ENCODE results near the gene CCDC78.
"Not testable (repeated sequence)": the region's sequence is repeated elsewhere in the genome, so short reads cannot be mapped to it uniquely, and the experiment has no call there.

CCDC78 gene

DNA sequence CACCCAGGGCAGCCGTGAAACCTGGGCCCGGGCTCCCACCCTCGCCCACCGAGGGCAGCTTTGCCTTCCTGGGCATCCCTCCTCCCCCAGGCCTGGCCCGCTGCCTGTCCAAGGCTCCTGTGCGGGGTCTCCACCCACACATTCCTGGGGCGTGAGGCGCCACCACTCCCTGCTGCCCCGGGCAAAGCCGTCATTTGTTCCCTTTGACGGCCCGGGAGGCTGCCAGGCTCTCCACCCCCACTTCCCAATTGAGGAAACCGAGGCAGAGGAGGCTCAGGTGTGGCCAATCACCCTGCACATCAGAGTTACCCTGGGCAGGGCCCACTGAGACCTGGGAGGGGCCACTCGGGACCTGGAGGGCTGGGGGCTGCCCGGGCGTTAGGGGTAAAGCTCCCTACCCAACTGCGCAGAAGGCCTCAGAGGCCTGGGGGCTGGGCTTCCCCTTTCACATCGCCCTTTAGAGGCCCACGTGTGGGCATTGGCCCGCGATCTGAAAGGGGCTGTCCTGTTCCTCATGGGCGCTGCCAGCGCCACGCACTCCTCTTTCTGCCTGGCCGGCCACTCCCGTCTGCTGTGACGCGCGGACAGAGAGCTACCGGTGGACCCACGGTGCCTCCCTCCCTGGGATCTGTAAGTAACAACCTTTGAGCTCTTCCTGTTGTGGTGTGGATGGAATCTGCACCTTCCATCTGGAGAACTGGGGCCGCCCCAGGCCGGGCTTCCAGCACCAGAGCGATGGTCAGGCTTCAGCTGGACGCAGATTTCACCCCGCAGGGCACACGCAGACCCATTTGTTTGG lies 34.5 kb upstream of the CCDC78 start, which contains the start of gene MSLN:
Gene MSLN, plus strand, starts transcription at position 190 of the 799 bp plus-strand sequence. CDS start 1,947 bp downstream, outside the sequence.
- peak; percentile 78 for DNase-seq (ENCODE audit: low read depth, low spot score)

DNA sequence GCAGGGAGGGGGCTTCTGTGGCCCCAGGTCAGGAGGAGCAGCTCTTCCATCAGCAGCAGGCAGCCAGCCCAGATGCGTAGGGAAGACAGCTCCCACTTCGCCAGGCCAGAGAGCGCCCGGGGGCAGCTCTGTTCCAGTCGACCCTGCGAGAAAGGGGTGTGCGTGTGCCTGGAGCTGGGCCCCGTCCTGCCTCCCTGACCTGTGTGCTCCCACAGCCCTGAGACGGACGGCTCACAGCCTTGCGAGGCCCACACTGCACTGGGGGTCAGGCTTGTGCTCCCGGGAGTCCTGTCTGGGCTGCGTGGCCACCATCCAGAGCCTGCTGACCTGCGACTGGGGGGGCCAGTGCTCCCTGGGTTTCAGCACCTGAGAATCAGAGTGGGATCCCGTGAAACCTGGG lies 33.8 kb upstream of the CCDC78 start:
- DNase-seq (ENCODE audit: low read depth, low spot score), result no peak

DNA sequence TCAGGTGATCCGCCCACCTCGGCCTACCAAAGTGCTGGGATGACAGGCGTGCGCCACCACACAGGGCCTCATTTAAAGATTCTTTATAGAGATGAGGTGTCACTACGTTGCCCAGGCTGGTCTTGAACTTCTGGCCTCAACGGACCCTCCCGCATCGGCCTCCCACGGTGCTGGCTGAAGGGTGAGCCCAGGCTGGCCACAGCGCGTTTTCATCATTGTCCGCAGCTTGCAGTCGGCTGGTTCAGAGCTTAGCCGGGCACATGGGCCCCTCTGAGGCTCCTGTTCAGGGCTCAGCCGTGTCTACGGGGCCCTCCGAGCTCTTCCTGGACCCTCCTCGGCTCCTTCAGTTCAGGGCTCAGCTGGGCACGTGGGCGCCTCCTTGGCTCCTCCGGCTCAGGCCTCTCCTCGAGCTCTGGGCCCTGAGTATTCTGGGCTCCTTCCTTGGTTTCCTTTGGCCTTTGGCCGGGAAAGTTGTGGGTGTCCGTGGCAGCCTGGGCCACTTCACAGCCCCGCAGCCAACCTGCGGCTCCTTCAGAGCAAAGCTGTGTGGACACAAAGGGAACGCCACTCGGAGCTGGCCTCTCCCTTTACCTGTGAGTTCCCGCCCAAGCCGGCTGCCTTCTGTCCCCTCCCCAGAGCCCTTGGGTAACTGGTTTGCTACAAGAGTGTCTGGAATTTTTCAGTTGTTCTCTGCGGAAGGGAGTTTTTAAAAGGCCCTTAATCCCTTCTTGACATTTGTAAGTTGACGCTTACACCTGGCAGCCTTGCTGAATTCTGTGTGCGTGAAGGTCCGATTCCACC lies 33.1 kb upstream of the CCDC78 start:
- no peak for DNase-seq (ENCODE audit: low read depth, low spot score)

DNA sequence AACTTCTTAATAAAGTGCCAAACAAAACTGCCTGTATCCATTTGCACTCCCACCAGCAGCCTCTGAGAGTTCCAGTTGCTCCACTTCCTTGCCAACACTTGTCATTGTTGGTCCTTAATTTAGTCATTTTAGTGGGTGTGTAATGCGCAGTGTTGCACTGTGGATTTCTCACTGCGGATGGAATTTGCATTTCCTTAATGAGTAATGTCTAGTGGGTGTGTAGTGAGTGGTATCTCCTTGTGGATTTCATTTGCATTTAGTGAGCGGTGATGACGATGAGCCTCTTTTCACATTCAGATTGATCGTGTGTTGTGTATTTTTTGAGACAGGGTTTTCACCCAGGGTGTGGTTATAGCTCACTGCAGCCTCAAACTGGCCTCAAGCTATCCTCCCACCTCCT lies 30.2 kb upstream of the CCDC78 start:
- DNase-seq (ENCODE audit: low read depth, low spot score), result no peak

DNA sequence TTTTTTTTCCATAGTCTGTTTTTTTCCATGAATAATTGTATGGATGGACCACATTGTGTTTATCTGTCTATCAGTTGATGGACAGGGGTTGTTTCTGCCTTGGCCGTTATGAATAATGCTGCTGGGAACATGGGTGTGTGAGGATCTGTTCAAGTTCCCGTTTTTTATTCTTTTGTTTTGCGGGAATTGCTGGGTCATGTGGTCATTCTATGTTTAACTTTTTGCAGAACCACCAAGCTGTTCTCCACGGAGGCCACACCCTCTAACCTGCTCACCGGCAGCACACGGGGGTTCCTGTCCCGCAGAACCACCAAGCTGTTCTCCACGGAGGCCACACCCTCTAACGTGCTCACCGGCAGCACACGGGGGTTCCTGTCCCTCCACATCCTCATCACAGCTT lies 28.4 kb upstream of the CCDC78 start:
- no peak for DNase-seq (ENCODE audit: low read depth, low spot score)

DNA sequence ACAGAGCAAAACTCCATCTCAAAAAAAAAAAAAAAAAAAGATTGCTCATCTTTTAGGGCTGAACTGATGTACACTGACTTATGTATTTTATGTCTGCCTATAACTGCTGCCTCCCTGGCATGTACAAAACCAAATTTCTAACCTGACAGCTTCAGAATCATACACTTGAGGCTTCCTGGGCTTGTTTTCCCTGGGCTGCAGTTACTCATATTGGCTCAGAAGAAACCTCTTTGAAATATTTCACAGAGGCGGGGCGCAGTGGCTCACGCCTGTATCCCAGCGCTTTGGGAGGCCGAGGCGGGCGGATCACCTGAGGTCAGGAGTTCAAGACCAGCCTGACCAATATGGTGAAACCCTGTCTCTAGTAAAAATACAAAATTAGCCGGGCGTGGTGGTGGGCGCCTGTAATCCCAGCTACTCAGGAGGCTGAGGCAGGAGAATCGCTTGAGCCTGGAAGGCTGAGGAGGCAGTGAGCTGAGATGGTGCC lies 27.9 kb upstream of the CCDC78 start:
- DNase-seq (ENCODE audit: low read depth, low spot score), result not testable (repeated sequence)

DNA sequence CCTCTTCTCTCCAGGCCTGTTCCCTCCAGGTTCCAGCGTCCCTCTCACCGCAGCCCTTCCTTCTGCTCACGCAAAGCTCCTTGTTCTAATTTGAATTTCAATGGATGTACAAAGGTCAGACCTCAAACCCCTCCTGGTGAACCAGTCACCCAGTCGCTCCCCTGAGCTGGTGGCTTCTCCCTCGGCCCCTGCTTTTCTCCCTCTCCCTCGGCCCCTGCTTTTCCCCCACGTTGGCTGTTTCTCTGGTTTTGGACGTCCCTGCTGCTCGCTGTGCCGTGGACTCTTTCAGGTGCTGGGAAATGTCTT lies 25.7 kb upstream of the CCDC78 start:
- peak; percentile 47 for DNase-seq (ENCODE audit: low read depth, low spot score)

DNA sequence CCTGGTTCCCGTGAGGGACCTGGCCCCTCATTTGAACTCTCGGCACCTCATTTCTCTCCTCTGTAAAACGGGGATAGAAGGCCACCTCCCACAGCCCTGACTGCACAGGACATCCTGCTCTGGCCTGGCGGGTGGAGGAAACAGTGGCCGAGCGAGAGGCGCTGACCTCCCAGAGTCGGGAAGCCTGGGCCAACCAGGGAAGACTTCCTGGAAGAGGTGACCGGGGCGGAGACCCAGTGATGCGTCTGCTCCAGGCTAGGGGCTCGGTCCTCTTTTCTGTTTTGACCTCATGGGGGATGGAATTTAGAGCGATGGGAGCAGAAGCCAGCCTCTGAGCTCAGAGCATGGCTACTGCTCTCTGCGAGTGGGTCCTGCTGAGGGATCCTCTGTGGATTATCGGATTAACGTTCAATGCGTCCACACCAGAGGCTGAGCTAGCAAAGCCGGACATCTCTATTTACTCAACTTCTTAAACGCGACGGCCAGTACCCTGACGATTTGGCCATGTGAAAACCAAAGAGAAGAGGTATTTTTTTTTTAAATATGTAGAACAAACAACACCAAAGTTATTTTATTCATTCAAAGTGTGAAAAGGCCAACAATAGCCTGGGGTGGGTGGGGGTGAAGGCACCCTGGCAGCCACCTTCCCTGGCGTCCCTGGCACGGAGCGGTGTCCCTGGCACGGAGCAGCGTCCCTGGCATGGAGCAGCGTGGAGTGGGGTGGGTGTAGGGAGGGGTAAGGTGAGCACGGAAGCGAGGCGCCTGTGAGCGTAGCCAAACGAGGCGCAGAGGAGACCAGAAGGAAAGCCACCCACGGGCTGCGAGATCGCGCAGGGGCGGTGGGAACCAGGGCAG lies 25.1 kb upstream of the CCDC78 start:
- no peak for DNase-seq (ENCODE audit: low read depth, low spot score)

DNA sequence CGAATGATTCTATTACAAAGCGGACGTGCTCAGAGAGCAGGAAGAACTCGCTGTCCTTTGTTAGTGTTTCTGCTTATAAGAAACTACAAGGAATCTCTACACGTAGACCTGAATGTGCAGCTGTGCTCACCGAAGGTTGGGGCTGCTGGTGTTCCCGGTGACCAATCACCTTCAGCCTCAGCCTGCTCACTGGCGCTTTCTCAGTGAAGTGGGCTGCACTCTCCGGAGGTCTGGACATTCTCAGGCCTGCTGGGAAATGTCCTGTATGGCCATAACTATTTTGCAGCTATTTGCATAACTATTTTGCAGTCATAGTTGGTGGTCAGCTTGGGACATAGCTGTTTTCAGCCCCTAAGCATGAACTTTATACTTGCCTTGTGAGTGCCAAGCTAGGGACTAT lies 24.2 kb upstream of the CCDC78 start:
- DNase-seq (ENCODE audit: low read depth, low spot score), result no peak

DNA sequence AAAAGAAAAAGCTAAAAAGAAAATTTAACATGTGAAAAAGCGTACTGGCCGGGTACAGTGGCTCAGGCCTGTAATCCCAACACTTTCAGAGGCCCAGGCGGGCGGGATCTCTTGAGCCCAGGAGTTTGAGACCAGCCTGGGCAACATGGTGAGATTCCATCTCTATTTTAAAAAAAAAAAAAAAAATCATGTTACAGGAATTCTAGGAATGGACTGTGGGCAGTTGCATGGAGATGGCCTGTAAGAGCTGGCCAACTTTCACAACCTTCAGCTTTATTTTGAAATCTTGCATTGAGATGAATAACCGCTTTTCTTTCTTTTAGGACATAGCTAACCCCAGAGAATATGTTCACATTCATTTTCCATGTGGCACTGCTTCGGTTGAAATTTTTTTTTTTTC lies 22.8 kb upstream of the CCDC78 start:
- peak; percentile 73 for DNase-seq (ENCODE audit: low read depth, low spot score)

DNA sequence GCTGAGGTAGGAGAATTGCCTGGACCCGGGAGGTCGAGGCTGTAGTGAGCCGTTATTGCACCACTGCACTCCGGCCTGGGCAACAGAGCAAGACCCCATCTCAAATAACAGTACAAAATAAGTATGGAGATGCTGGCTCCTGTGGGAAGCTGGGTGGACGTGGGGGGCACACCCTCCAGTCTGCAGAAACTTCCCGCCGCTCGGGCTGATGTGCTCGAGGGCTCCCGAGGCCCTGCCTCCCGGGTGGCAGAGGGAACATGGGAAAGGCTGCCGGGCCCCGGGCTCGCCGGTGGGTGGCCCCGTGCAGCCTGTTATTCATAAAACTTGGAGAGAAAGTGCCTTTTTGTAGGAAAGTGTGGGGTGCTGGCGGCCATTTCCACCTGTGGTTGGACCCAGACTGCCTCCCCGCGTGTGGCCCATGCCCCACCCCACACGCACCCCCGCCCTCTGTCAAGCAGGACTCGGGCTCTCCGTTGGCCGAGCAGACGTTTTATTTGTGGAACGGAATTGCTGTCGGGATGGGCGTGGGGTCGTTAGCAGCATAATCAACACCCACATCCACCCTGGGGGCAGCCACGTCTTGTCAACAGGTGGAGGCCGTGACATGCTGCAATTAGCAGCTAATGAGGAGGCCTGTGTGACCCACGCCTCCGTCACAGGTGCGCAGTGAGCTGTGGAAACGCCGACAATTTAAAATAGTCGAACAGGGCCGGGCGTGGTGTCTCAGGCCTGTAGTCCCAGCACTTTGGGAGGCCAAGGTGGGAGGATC lies 21.9 kb upstream of the CCDC78 start:
- no peak for DNase-seq (ENCODE audit: low read depth, low spot score)

DNA sequence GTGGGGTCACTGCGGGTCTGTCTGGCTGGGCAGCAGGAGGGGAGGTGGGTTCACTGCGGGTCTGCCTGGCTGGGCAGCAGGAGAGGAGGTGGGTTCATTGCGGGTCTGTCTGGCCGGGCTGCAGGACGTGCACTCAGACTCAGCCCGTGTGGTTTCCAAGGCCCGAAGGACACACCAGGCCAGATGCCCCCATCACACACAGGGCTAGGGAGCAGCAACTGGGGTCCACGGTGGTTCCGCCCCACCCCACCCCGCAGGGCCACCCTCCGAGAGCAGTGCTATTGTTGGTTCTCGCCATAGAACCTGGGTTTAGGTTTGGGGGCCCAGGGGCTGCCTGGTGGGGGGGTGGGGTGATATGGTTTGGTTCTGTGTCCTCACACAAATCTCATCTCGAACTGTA lies 20.4 kb upstream of the CCDC78 start:
- no peak for DNase-seq (ENCODE audit: low read depth, low spot score)

DNA sequence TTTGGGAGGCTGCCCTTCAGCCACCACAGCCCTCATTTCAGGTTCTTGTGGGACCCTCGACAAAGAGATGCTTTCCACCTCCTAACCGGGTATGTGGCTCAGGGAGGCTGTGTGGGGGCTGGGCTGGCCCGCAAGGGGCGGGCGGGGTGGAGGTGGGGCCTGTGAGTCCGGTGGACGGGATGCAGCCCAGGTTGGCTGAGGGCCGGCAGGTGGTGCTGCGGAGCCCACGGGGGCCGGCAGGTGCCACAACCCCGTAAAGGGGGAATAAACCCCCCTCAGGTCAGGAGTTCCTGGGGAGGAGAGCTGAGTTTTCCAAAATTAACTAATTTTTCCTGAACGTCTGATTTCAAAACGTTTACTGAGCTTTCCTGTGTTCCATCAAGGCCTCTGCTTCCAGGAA lies 19.5 kb upstream of the CCDC78 start:
- peak; percentile 56 for DNase-seq (ENCODE audit: low read depth, low spot score)

DNA sequence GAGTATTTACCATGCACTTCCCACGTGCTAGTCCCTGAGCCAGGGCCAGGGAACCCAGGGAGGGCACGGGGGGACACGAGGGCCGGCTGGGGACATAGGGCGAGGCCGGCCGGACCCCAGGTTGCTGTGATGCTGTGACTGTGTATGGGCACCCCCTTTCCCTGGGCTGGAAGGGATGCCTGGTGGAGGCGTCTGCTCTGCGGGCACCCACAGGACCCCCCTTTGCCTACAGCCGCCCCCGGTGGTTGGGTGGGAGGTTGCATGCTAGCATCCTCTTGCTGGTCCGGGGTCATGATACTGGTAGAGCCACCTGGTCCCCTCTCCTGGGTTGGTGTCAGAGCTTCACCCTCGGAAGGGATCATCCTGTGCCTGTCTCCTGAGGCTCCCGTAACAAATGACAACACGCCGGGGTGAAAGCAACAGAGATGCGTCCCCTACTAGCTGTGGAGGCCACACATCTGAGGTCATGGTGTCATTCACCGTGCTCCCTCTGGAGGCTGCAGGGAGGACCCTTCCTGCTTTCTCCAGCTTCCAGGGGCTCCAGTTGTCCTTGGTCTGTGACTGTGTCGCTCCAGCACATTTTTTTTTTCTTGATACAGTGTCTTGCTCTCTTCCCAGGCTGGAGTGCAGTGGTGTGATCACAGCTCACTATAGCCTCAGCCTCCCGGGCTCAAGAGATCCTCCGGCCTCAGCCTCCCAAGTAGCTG lies 17.7 kb upstream of the CCDC78 start:
- no peak for DNase-seq (ENCODE audit: low read depth, low spot score)

DNA sequence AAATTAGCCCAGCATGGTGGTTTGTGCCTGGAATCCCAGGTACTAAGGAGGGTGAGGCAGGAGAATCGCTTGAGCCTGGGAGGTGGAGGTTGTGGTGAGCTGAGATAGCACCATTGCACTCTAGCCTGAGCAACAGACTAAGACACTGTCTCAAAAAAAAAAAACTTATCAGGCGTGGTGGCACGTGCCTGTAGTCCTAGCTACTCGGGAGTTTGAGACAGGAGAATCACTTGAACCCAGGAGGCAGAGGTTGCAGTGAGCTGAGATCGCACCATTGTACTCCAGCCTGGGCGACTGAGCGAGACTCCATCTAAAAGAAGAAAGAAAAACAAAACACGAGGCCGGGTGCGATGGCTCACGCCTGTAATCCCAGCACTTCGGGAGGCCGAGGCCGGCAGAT lies 16.7 kb upstream of the CCDC78 start:
- DNase-seq (ENCODE audit: low read depth, low spot score), result not testable (repeated sequence)

DNA sequence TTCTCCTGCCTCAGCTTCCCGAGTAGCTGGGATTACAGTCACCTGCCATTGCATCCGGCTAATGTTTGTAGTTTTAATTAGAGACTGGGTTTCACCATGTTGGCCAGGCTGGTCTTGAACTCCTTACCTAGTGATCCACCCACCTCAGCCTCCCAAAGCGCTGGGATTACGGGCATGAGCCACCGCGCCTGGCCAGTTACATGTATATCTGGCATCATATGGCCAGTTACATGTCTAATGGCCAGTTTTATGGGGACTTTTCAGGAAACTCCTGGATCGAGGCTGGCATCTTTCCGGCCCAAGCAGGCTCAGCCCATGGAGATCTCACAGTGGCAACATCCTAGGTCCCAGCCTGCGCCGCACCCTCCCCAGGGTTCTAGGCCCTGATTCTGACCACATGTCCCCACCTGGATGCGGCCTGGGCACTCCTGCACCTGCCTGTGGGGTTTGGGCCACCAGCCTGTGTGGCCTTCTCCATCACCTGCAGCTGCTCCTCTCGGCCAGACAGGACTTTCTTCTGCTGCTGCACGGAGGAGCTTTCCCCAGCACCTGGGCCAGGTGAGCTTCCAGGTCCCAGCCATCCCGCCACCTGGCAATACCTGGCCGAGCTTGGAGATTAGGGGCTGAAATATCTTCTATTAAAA lies 15.9 kb upstream of the CCDC78 start:
- DNase-seq (ENCODE audit: low read depth, low spot score), result no peak

DNA sequence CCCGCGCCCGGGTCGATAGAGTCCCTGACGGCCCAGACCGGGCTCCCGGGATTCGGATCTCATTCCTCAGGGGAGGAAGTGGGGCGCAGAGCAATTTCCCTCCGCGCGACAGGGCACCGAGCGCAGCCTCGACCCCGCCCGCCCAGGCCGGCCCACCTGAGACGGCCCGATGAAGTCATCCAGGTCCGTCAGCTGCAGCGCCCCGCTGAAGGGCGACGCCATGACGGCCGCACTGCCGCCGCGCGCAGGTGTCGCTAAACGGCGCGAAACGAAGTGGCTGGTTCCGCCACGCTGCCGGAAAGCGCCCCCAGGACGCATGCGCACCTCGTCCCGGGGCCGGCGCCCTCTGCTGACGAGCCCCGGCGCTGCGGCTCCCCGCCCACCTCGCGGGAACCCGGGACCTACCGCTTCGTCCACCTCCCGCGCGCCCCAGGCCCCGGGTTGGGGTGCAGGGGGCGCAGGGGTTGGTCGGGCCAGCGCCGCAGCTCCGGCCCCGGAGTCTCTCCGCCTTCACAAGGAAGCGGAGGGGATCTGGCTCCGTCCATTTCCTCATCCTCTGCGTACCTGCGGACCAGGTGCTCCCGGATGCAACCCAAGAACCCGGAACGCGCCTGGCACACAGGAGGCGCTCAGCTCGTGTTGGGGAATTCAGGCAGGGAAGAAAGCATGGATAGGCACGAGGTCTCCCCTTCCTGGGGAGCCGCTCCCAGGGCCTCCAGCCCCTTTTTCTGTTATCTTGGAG lies 14.7 kb upstream of the CCDC78 start, which contains the start of gene CIAO3:
Gene CIAO3, minus strand, starts transcription at position 234 of the 742 bp plus-strand sequence. Its CDS starts 12 bp downstream, at position 222.
- DNase-seq (ENCODE audit: low read depth, low spot score), result peak; percentile 97

DNA sequence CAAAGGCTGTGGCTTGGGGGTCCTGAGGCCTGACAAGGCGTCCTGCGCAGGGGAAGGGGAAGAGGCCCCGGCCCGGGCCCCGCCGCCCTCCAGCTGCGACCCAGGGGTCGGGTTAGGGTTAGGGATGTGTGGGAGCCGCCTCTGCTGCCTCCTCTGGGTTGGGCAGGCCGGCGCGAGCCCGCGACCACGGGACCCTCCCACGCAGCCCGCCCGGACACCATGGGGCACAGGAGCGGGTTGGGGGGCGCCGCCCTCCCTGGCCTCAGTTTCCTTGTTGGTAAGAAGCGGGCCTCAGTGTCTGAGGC lies 14.2 kb upstream of the CCDC78 start:
- no peak for DNase-seq (ENCODE audit: low read depth, low spot score)
